CD4-positive, alpha-beta T cell treated with Interleukin-4 for 4 hours (primary cell): ENCODE results near the gene FGF14.

Experiments
- DNase-seq: peaks from one replicate; pipeline ENCODE4 v3.0.0-alpha.2; 2020

The FGF14 gene

GRCh38 chr13:102309110-102309509, 92.7 kb downstream of the FGF14 start:
- no peak for DNase-seq

GRCh38 chr13:102302534-102302933, 99.3 kb downstream of the FGF14 start:
- no peak for DNase-seq

GRCh38 chr13:102300379-102300778, 101.5 kb downstream of the FGF14 start:
- no peak for DNase-seq

- no peak for DNase-seq
Observed at GRCh38 chr13:102299366-102299765, 102.5 kb downstream of the FGF14 start.

- DNase-seq: no peak
Observed at GRCh38 chr13:102298051-102298450, 103.8 kb downstream of the FGF14 start.

GRCh38 chr13:102295316-102296048, 106.4 kb downstream of the FGF14 start:
- no peak for DNase-seq

GRCh38 chr13:102294407-102295018, 107.3 kb downstream of the FGF14 start:
- DNase-seq: no peak

- no peak for DNase-seq
Observed at GRCh38 chr13:102293723-102294122, 108.1 kb downstream of the FGF14 start.

GRCh38 chr13:102291587-102292218, 110.1 kb downstream of the FGF14 start:
- no peak for DNase-seq

GRCh38 chr13:102289606-102290005, 112.2 kb downstream of the FGF14 start:
- no peak for DNase-seq

- DNase-seq: no peak
Observed at GRCh38 chr13:102286326-102286725, 115.5 kb downstream of the FGF14 start.

- no peak for DNase-seq
Observed at GRCh38 chr13:102280366-102280765, 121.5 kb downstream of the FGF14 start.

GRCh38 chr13:102277286-102277685, 124.6 kb downstream of the FGF14 start:
- no peak for DNase-seq

GRCh38 chr13:102276404-102276803, 125.4 kb downstream of the FGF14 start:
- DNase-seq: no peak

- DNase-seq: no peak
Observed at GRCh38 chr13:102275969-102276368, 125.9 kb downstream of the FGF14 start.

- DNase-seq: no peak
Observed at GRCh38 chr13:102273111-102273510, 128.7 kb downstream of the FGF14 start.

- no peak for DNase-seq
Observed at GRCh38 chr13:102267191-102267590, 134.7 kb downstream of the FGF14 start.

- DNase-seq: no peak
Observed at GRCh38 chr13:102261809-102262208, 140.0 kb downstream of the FGF14 start.

GRCh38 chr13:102261316-102261715, 140.5 kb downstream of the FGF14 start:
- no peak for DNase-seq

GRCh38 chr13:102260256-102260655, 141.6 kb downstream of the FGF14 start:
- no peak for DNase-seq

- DNase-seq: no peak
Observed at GRCh38 chr13:102255409-102255808, 146.4 kb downstream of the FGF14 start.

- no peak for DNase-seq
Observed at GRCh38 chr13:102251817-102252216, 150.0 kb downstream of the FGF14 start.

- no peak for DNase-seq
Observed at GRCh38 chr13:102250448-102250847, 151.4 kb downstream of the FGF14 start.

- DNase-seq: no peak
Observed at GRCh38 chr13:102244607-102245227, 157.1 kb downstream of the FGF14 start.
